ENCODE data around the gene PI4KB.

GRCh38 chr1:151289080-151289935 lies 37.9 kb downstream of the PI4KB start:
- TF ChIP-seq POLR2A (IDR thresholded peaks at IDR 0.05) (no peak), CTCF (IDR thresholded peaks at IDR 0.05) (no peak)

All from lower leg skin (tissue), 3 donors.